SK-N-MC (cell line): ENCODE results near the gene RBM12.

Source experiments
- EZH2 ChIP-seq: fragments of 200-600 bp; sonication (generic); IDR thresholded peaks from one replicate; pipeline ENCODE4 v1.6.1; 2017; ENCODE audit warnings: antibody characterized with exemption
- FOXP2 ChIP-seq: optimal IDR thresholded peaks from 2 replicates; pipeline ENCODE3; 2011; ENCODE audit warnings: mild to moderate bottlenecking, moderate library complexity; ENCODE audit not compliant: insufficient read depth; ENCODE audit errors: extremely low read length, control extremely low read depth
- POLR2AphosphoS5 ChIP-seq: IDR thresholded peaks from 2 replicates; pipeline ENCODE4 v1.6.1; 2012; ENCODE audit warnings: mild to moderate bottlenecking, low read depth, low read length, borderline replicate concordance

GRCh38 chr20:35620818-35621559, 43.7 kb downstream of the RBM12 start:
- no peak for TF ChIP-seq EZH2
- no peak for TF ChIP-seq POLR2AphosphoS5
- TF ChIP-seq FOXP2: no peak
